GM12878 (cell line): Measurements from ENCODE around the gene TREH. TPM values are rescaled to one million over a fixed set of nuclear protein-coding genes. Genes with fewer than 3 reads are reported as not detected.

ENCODE experiments used
- ATAC-seq: fragments of 200-7000 bp; cut with Tn5 transposase; 3 replicates; pipeline ENCODE4 v1.9.1; 2020; ENCODE audit warnings: mild to moderate bottlenecking, moderate library complexity
- BruUV-seq: library from RNA; stranded (reverse); fragments of 400-500 nt; replicated peaks from 2 replicates; lab custom pipeline; 2021; lab: Mats Ljungman, UMichigan
- CTCF ChIA-PET: fragments of 300-600 bp; sonication (Branson Sonifier 250); formaldehyde crosslinking; extraction: SDS; loops from one replicate; lab custom pipeline; 2021; ENCODE audit warnings: inconsistent platforms; lab: Yijun Ruan, JAX
- POLR2A ChIA-PET: fragments of 350-600 bp; formaldehyde crosslinking; extraction: SDS; loops from one replicate; lab custom pipeline; 2021; ENCODE audit warnings: inconsistent platforms; lab: Charles Lee
- RAD21 ChIA-PET: fragments of 300-600 bp; sonication (Branson Sonifier 250); formaldehyde crosslinking; loops from one replicate; lab custom pipeline; 2023; ENCODE audit warnings: antibody characterized with exemption; ENCODE audit not compliant: unreplicated experiment; lab: Charles Lee
- SMC1A ChIA-PET: fragments of 300-600 bp; sonication (Branson Sonifier 250); formaldehyde crosslinking; loops from one replicate; lab custom pipeline; 2023; ENCODE audit not compliant: unreplicated experiment, uncharacterized antibody; lab: Charles Lee
- DNase-seq: peaks from one replicate; pipeline ENCODE4 v3.0.0-alpha.2; 2011; ENCODE audit warnings: low read depth, low spot score
- FAIRE-seq: peaks from 3 replicates; lab custom pipeline; 2011; peaks lifted over from hg19 to GRCh38; lab: Jason Lieb, UNC
- H2AFZ ChIP-seq: 2 replicates; pipeline ENCODE4 v1.6.0; 2011; ENCODE audit warnings: low read depth, low read length, control low read depth; ENCODE audit not compliant: control insufficient read depth
- H3K27ac ChIP-seq: 2 replicates; pipeline ENCODE4 v1.5.1; 2011; ENCODE audit warnings: control low read depth; ENCODE audit not compliant: control insufficient read depth, insufficient read depth
- H3K27me3 ChIP-seq, 2 experiments: replicated peaks in 1 of 2; 2 replicates each; pipeline versions ENCODE4 v1.6.0 to v1.6.1; 2011; ENCODE audit warnings: low read length in 1 of 2; ENCODE audit not compliant: control insufficient read depth in 2 of 2, insufficient read depth in 2 of 2
- H3K36me3 ChIP-seq, 2 experiments: 2 replicates each; pipeline ENCODE4 v1.5.1; 2011; ENCODE audit warnings: low read length in 1 of 2; ENCODE audit not compliant: control insufficient read depth in 2 of 2, insufficient read depth in 2 of 2
- H3K4me1 ChIP-seq: 2 replicates; pipeline ENCODE4 v1.6.1; 2011; ENCODE audit warnings: mild to moderate bottlenecking, low read length, moderate library complexity, mixed read lengths; ENCODE audit not compliant: control insufficient read depth, insufficient read depth
- H3K4me2 ChIP-seq: 2 replicates; pipeline ENCODE4 v1.6.0; 2011; ENCODE audit warnings: control low read depth; ENCODE audit not compliant: control insufficient read depth, insufficient read depth
- H3K4me3 ChIP-seq: fragments of 200-600 bp; sonication (generic); 2 replicates; pipeline ENCODE4 v1.5.1; 2016
- H3K79me2 ChIP-seq: 2 replicates; pipeline ENCODE4 v1.6.0; 2011; ENCODE audit warnings: low read length; ENCODE audit not compliant: control insufficient read depth, insufficient read depth
- H3K9ac ChIP-seq: 2 replicates; pipeline ENCODE4 v1.8.0; 2011; ENCODE audit warnings: low read length, control low read depth, mixed read lengths; ENCODE audit not compliant: control insufficient read depth, insufficient read depth
- H3K9me3 ChIP-seq: replicated peaks from 3 replicates; pipeline ENCODE4 v1.5.1; 2011; ENCODE audit warnings: mild to moderate bottlenecking, low read length; ENCODE audit not compliant: control insufficient read depth, insufficient read depth
- H4K20me1 ChIP-seq: 2 replicates; pipeline ENCODE4 v1.6.0; 2011; ENCODE audit not compliant: control insufficient read depth, insufficient read depth
- ELK1 ChIP-seq: IDR thresholded peaks from 2 replicates; pipeline ENCODE4 v1.6.1; 2012; ENCODE audit warnings: low read depth, low read length, improper control_type of control experiment
- NFYB ChIP-seq: IDR thresholded peaks from 2 replicates; pipeline ENCODE4 v1.6.1; 2011; ENCODE audit warnings: low read depth, mild to moderate bottlenecking, low read length, improper control_type of control experiment, moderate library complexity; ENCODE audit not compliant: insufficient read depth
- POU2F2 ChIP-seq: IDR thresholded peaks from 3 replicates; pipeline ENCODE4 v1.6.1; 2011; ENCODE audit warnings: low read depth, mild to moderate bottlenecking, low read length, borderline replicate concordance
- PRDM15 ChIP-seq: fragments of 450-650 bp; formaldehyde crosslinking; IDR thresholded peaks from 2 replicates; pipeline ENCODE4 v1.4.0; 2020; ENCODE audit warnings: mild to moderate bottlenecking, moderate library complexity
- SMAD1 ChIP-seq: fragments of 450-650 bp; IDR thresholded peaks from 2 replicates; pipeline ENCODE4 v1.6.1; 2018; ENCODE audit warnings: mild to moderate bottlenecking, low read depth; ENCODE audit not compliant: partially characterized antibody
- TAF1 ChIP-seq: IDR thresholded peaks from 2 replicates; pipeline ENCODE4 v1.6.1; 2011; ENCODE audit warnings: mild to moderate bottlenecking, low read depth, low read length, borderline replicate concordance
- ZBTB40 ChIP-seq: fragments of 450-650 bp; IDR thresholded peaks from 2 replicates; pipeline ENCODE4 v1.6.1; 2016; ENCODE audit warnings: mild to moderate bottlenecking, moderate library complexity, borderline replicate concordance
- WGBS: methylation state at CpG from one replicate; pipeline ENCODE4 v1.1.6; 2016; ENCODE audit warnings: low lambda C conversion rate; ENCODE audit not compliant: insufficient replicate concordance, insufficient coverage; ENCODE audit errors: missing lambda C conversion rate; 5-methylcytosine and 5-hydroxymethylcytosine counted together
- in situ Hi-C: fragments of 300-500 bp; cut with MboI; formaldehyde crosslinking; loops from 9 replicates; pipeline ENCODE4 v1.14.3; 2018; ENCODE audit warnings: mixed read lengths
- intact Hi-C: fragments of 100-400 bp; cut with micrococcal nuclease; formaldehyde crosslinking; loops from one replicate; pipeline ENCODE4 v1.14.2; 2022; ENCODE audit not compliant: unreplicated experiment
- polyA plus RNA-seq, 11 experiments: library from polyadenylated mRNA; depleted of rRNA in 4 of 11; unstranded in 6 of 11; stranded (reverse) in 5 of 11; fragments of >200 nt; fragmentation: Nextera tagmentation in 4 of 11; fragmentation: Illumina TruSeq in 1 of 11; extraction: Ambion mirVana in 4 of 11; extraction: Trizol in 1 of 11; gene quantifications; 1 replicate in 1 of 11; 2 replicates in 10 of 11; pipeline versions ENCODE4 v1.2.1 to v1.2.3, GENCODE V29; 2011 to 2016; ENCODE audit warnings: inconsistent platforms in 2 of 11, missing spikeins in 2 of 11, low read depth in 1 of 11
- total RNA-seq, 4 experiments: library from RNA; depleted of rRNA in 3 of 4; stranded (reverse); fragments of >200 nt in 3 of 4; fragmentation: Illumina TruSeq in 1 of 4; extraction: Trizol in 1 of 4; gene quantifications; 2 replicates each; pipeline versions ENCODE4 v1.2.1 to v1.2.3, GENCODE V29; 2013 to 2021

TREH gene
- total and polyA plus RNA-seq, 10 of the 15 experiments (the other 5 are each of a cell fraction or from before 2014, with no cell fraction given), result not detected

DNA sequence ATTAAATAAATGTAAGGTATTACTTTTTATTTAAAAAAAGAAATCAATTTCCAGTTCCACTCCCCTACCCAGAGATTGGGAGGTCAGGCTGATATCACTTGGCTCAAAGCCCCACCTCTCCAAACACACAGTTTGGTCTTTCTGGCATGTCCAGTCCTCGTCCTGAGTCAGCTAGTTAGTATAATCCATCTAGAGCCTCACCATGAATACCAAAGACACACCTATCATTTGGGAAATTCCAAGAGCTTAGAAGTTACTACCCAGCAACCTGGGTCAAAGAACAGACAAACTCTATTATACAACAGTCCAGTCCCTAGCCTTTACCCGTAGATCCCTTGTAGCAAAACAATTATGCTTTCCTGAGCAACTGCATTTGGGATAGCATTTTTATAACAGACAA, 9.4 kb downstream of the TREH start:
- CTCF ChIA-PET, result interaction anchor here (0.5 to 1.3 kb wide), 2 partner anchors 11 to 572 kb away, joined by 3 read pairs; no protein-coding TSS in a partner anchor
- DNase-seq (no peak), FAIRE-seq (no peak)
- H3K27me3 ChIP-seq, result peaks cover 0 to 2% of the 10 kb centered on the region in 2 experiments; a peak in 2 of 4 replicates
- in situ Hi-C loops, result no loop called here
- H2AFZ ChIP-seq, result no peak overlapping the region
- no peak overlapping the region for H3K9ac ChIP-seq
- TF ChIP-seq SMAD1 (no peak), POU2F2 (no peak), TAF1 (no peak), ZBTB40 (no peak), PRDM15 (CRISPR knock-in tag) (no peak), NFYB (no peak), ELK1 (no peak)
- TF ChIP-seq, all 136 proteins: peak for 0
- ATAC-seq, result no peak
- Histone ChIP-seq H3K36me3 (no peaks in the 10 kb centered on the region), H3K4me1 (no peaks in the 10 kb centered on the region), H4K20me1 (no peaks in the 10 kb centered on the region), H3K4me3 (no peak overlapping the region), H3K9me3 (no peaks in the 10 kb centered on the region; the same call in 2 of the 3 replicates), H3K27ac (no peak overlapping the region), H3K79me2 (no peaks in the 10 kb centered on the region), H3K4me2 (no peak overlapping the region)
- no TSS peak for BruUV-seq
- POLR2A ChIA-PET, result interaction anchor here (0.6 kb wide), 1 partner anchor 424 kb away, joined by 3 read pairs; no protein-coding TSS in a partner anchor
- intact Hi-C loops, result no loop called here
- RAD21 ChIA-PET, result no interaction called here
- SMC1A ChIA-PET, result interaction anchor here (0.6 to 1.1 kb wide), 2 partner anchors 13 to 114 kb away, joined by 3 read pairs; no protein-coding TSS in a partner anchor
- WGBS, result 35% methylated on average over 2 of the region's 2 CpGs
